Measurements from ENCODE around the gene PDE11A. TPM values are rescaled to one million over a fixed set of nuclear protein-coding genes. Genes with fewer than 3 reads are reported as not detected.

PDE11A gene
- total and polyA plus RNA-seq, 2 experiments from 2014 or later = 0.08 to 0.73 TPM

GRCh38 chr2:177733322-177733855 lies 339.2 kb downstream of the PDE11A start (continued):
- TF ChIP-seq REST (IDR thresholded peaks at IDR 0.05; ENCODE audit: unreplicated experiment) = no peak
- no peak for TF ChIP-seq CTCF (conservative IDR thresholded peaks at IDR 0.05; ENCODE audit: low read depth in 2 of 2)

- DNase-seq (ENCODE audit: low spot score) (peak; percentile 88), ATAC-seq (peak; percentile 99)
- Histone ChIP-seq H3K4me1 (ENCODE audit: insufficient read depth) (no peaks in the 10 kb centered on the region), H4K20me1 (replicated peaks; ENCODE audit: insufficient read depth) (0 out of 2 replicates have a peak, but pooled peaks cover 6% of the 10 kb centered on the region), H3K27ac (ENCODE audit: low read depth) (no peak overlapping the region), H3K36me3 (ENCODE audit: insufficient read depth) (no peaks in the 10 kb centered on the region), H3K4me2 (no peak overlapping the region), H3K27me3 (ENCODE audit: insufficient read depth) (peaks cover 97% of the 10 kb centered on the region), H2AFZ (no peak overlapping the region), H3K9me2 (ENCODE audit: insufficient read depth) (no peaks in the 10 kb centered on the region), H3K4me3 (no peak overlapping the region), H3K79me2 (replicated peaks; ENCODE audit: insufficient read depth) (no peaks in the 10 kb centered on the region), H3F3A (replicated peaks; ENCODE audit: low read depth) (no peaks in the 10 kb centered on the region)
- peaks cover 73% of the 10 kb centered on the region for H3K27me3 Mint-ChIP-seq (ENCODE audit: insufficient read depth, low read depth, poor library complexity)
- peak overlapping the region; percentile 5; the same call in 2 of the 3 replicates for H3K4me3 Mint-ChIP-seq
- H3K9me3 Mint-ChIP-seq = no peaks in the 10 kb centered on the region; the same call in 2 of the 3 replicates
- no peak overlapping the region for H3K27ac Mint-ChIP-seq
- H3K4me1 Mint-ChIP-seq = peaks cover 16% of the 10 kb centered on the region
- H3K36me3 Mint-ChIP-seq (ENCODE audit: low read depth) = no peaks in the 10 kb centered on the region
- TF ChIP-seq JUNB (IDR thresholded peaks at IDR 0.05; ENCODE audit: unreplicated experiment) (no peak), ETS1 (IDR thresholded peaks at IDR 0.05) (peak; percentile 60; the same call in 1 of the 2 replicates), POLR2AphosphoS5 (IDR thresholded peaks at IDR 0.05; ENCODE audit: low read depth) (peak; percentile 77), NANOG (IDR thresholded peaks at IDR 0.05; ENCODE audit: borderline replicate concordance) (peak; percentile 87), CTCF (conservative IDR thresholded peaks at IDR 0.05; ENCODE audit: low read depth in 2 of 2) (no peak), EZH2phosphoT487 (IDR thresholded peaks at IDR 0.05; ENCODE audit: unreplicated experiment) (no peak), ZNF462 (CRISPR knock-in tag; IDR thresholded peaks at IDR 0.05) (no peak)
Observed at GRCh38 chr2:177731384-177731783, 341.2 kb downstream of the PDE11A start.
